GM12878 (cell line): ENCODE data around the gene ATL3. TPM values are rescaled to one million over a fixed set of nuclear protein-coding genes. Genes with fewer than 3 reads are reported as not detected.

Source experiments
- ATAC-seq: fragments of 200-7000 bp; cut with Tn5 transposase; 3 replicates; pipeline ENCODE4 v1.9.1; 2020; ENCODE audit warnings: mild to moderate bottlenecking, moderate library complexity
- BruUV-seq: library from RNA; stranded (reverse); fragments of 400-500 nt; replicated peaks from 2 replicates; lab custom pipeline; 2021; lab: Mats Ljungman, UMichigan
- CTCF ChIA-PET: fragments of 300-600 bp; sonication (Branson Sonifier 250); formaldehyde crosslinking; extraction: SDS; loops from one replicate; lab custom pipeline; 2021; ENCODE audit warnings: inconsistent platforms; lab: Yijun Ruan, JAX
- POLR2A ChIA-PET: fragments of 350-600 bp; formaldehyde crosslinking; extraction: SDS; loops from one replicate; lab custom pipeline; 2021; ENCODE audit warnings: inconsistent platforms; lab: Charles Lee
- RAD21 ChIA-PET: fragments of 300-600 bp; sonication (Branson Sonifier 250); formaldehyde crosslinking; loops from one replicate; lab custom pipeline; 2023; ENCODE audit warnings: antibody characterized with exemption; ENCODE audit not compliant: unreplicated experiment; lab: Charles Lee
- SMC1A ChIA-PET: fragments of 300-600 bp; sonication (Branson Sonifier 250); formaldehyde crosslinking; loops from one replicate; lab custom pipeline; 2023; ENCODE audit not compliant: unreplicated experiment, uncharacterized antibody; lab: Charles Lee
- DNase-seq: peaks from one replicate; pipeline ENCODE4 v3.0.0-alpha.2; 2011; ENCODE audit warnings: low read depth, low spot score
- FAIRE-seq: peaks from 3 replicates; lab custom pipeline; 2011; peaks lifted over from hg19 to GRCh38; lab: Jason Lieb, UNC
- H2AFZ ChIP-seq: 2 replicates; pipeline ENCODE4 v1.6.0; 2011; ENCODE audit warnings: low read depth, low read length, control low read depth; ENCODE audit not compliant: control insufficient read depth
- H3K27ac ChIP-seq: 2 replicates; pipeline ENCODE4 v1.5.1; 2011; ENCODE audit warnings: control low read depth; ENCODE audit not compliant: control insufficient read depth, insufficient read depth
- H3K27me3 ChIP-seq, 2 experiments: replicated peaks in 1 of 2; 2 replicates each; pipeline versions ENCODE4 v1.6.0 to v1.6.1; 2011; ENCODE audit warnings: low read length in 1 of 2; ENCODE audit not compliant: control insufficient read depth in 2 of 2, insufficient read depth in 2 of 2
- H3K36me3 ChIP-seq, 2 experiments: 2 replicates each; pipeline ENCODE4 v1.5.1; 2011; ENCODE audit warnings: low read length in 1 of 2; ENCODE audit not compliant: control insufficient read depth in 2 of 2, insufficient read depth in 2 of 2
- H3K4me1 ChIP-seq: 2 replicates; pipeline ENCODE4 v1.6.1; 2011; ENCODE audit warnings: mild to moderate bottlenecking, low read length, moderate library complexity, mixed read lengths; ENCODE audit not compliant: control insufficient read depth, insufficient read depth
- H3K4me2 ChIP-seq: 2 replicates; pipeline ENCODE4 v1.6.0; 2011; ENCODE audit warnings: control low read depth; ENCODE audit not compliant: control insufficient read depth, insufficient read depth
- H3K4me3 ChIP-seq: fragments of 200-600 bp; sonication (generic); 2 replicates; pipeline ENCODE4 v1.5.1; 2016
- H3K79me2 ChIP-seq: 2 replicates; pipeline ENCODE4 v1.6.0; 2011; ENCODE audit warnings: low read length; ENCODE audit not compliant: control insufficient read depth, insufficient read depth
- H3K9ac ChIP-seq: 2 replicates; pipeline ENCODE4 v1.8.0; 2011; ENCODE audit warnings: low read length, control low read depth, mixed read lengths; ENCODE audit not compliant: control insufficient read depth, insufficient read depth
- H3K9me3 ChIP-seq: replicated peaks from 3 replicates; pipeline ENCODE4 v1.5.1; 2011; ENCODE audit warnings: mild to moderate bottlenecking, low read length; ENCODE audit not compliant: control insufficient read depth, insufficient read depth
- H4K20me1 ChIP-seq: 2 replicates; pipeline ENCODE4 v1.6.0; 2011; ENCODE audit not compliant: control insufficient read depth, insufficient read depth
- CBX5 ChIP-seq: sonication (generic); IDR thresholded peaks from 2 replicates; pipeline ENCODE4 v1.6.1; 2016; ENCODE audit warnings: low read depth, moderate library complexity, mild to moderate bottlenecking, inconsistent platforms
- DPF2 ChIP-seq: fragments of 450-650 bp; IDR thresholded peaks from 2 replicates; pipeline ENCODE4 v1.6.1; 2017; ENCODE audit warnings: mild to moderate bottlenecking
- E2F8 ChIP-seq: fragments of 450-650 bp; IDR thresholded peaks from 2 replicates; pipeline ENCODE4 v1.6.1; 2018; ENCODE audit warnings: mild to moderate bottlenecking, low read depth, moderate library complexity; ENCODE audit not compliant: partially characterized antibody
- HDAC6 ChIP-seq: fragments of 200-600 bp; sonication (generic); IDR thresholded peaks from one replicate; pipeline ENCODE4 v1.8.0; 2017; ENCODE audit warnings: antibody characterized with exemption; ENCODE audit not compliant: unreplicated experiment
- KAT2A ChIP-seq: conservative IDR thresholded peaks from 2 replicates; pipeline ENCODE4 v1.6.1; 2011; ENCODE audit warnings: low read depth, low read length; ENCODE audit not compliant: control insufficient read depth
- MAX ChIP-seq: IDR thresholded peaks from 2 replicates; pipeline ENCODE4 v1.6.1; 2012; ENCODE audit warnings: low read depth, low read length, improper control_type of control experiment
- NR2C2 ChIP-seq: IDR thresholded peaks from 2 replicates; pipeline ENCODE4 v1.6.1; 2011; ENCODE audit warnings: borderline replicate concordance, low read depth; ENCODE audit not compliant: control insufficient read depth, insufficient read length
- POLR2AphosphoS2 ChIP-seq: IDR thresholded peaks from 2 replicates; pipeline ENCODE4 v1.6.1; 2011; ENCODE audit warnings: low read depth, mild to moderate bottlenecking, low read length, improper control_type of control experiment, moderate library complexity
- SMARCA5 ChIP-seq: fragments of 450-650 bp; IDR thresholded peaks from 2 replicates; pipeline ENCODE4 v1.6.1; 2017; ENCODE audit warnings: mild to moderate bottlenecking
- STAT3 ChIP-seq: IDR thresholded peaks from 2 replicates; pipeline ENCODE4 v1.6.1; 2011; ENCODE audit warnings: low read depth, low read length, improper control_type of control experiment
- SUPT20H ChIP-seq: IDR thresholded peaks from 2 replicates; pipeline ENCODE4 v1.6.1; 2011; ENCODE audit warnings: low read depth, mild to moderate bottlenecking, low read length, moderate library complexity, borderline replicate concordance; ENCODE audit not compliant: control insufficient read depth
- USF2 ChIP-seq: IDR thresholded peaks from 2 replicates; pipeline ENCODE4 v1.6.1; 2011; ENCODE audit warnings: low read depth, low read length, improper control_type of control experiment, borderline replicate concordance
- ZNF207 ChIP-seq: fragments of 450-650 bp; IDR thresholded peaks from 2 replicates; pipeline ENCODE4 v1.6.1; 2014; ENCODE audit warnings: antibody characterized with exemption, mild to moderate bottlenecking, borderline replicate concordance
- WGBS: methylation state at CpG from one replicate; pipeline ENCODE4 v1.1.6; 2016; ENCODE audit warnings: low lambda C conversion rate; ENCODE audit not compliant: insufficient replicate concordance, insufficient coverage; ENCODE audit errors: missing lambda C conversion rate; 5-methylcytosine and 5-hydroxymethylcytosine counted together
- in situ Hi-C: fragments of 300-500 bp; cut with MboI; formaldehyde crosslinking; loops from 9 replicates; pipeline ENCODE4 v1.14.3; 2018; ENCODE audit warnings: mixed read lengths
- intact Hi-C: fragments of 100-400 bp; cut with micrococcal nuclease; formaldehyde crosslinking; loops from one replicate; pipeline ENCODE4 v1.14.2; 2022; ENCODE audit not compliant: unreplicated experiment
- polyA plus RNA-seq, 11 experiments: library from polyadenylated mRNA; depleted of rRNA in 4 of 11; unstranded in 6 of 11; stranded (reverse) in 5 of 11; fragments of >200 nt; fragmentation: Nextera tagmentation in 4 of 11; fragmentation: Illumina TruSeq in 1 of 11; extraction: Ambion mirVana in 4 of 11; extraction: Trizol in 1 of 11; gene quantifications; 1 replicate in 1 of 11; 2 replicates in 10 of 11; pipeline versions ENCODE4 v1.2.1 to v1.2.3, GENCODE V29; 2011 to 2016; ENCODE audit warnings: inconsistent platforms in 2 of 11, missing spikeins in 2 of 11, low read depth in 1 of 11
- total RNA-seq, 4 experiments: library from RNA; depleted of rRNA in 3 of 4; stranded (reverse); fragments of >200 nt in 3 of 4; fragmentation: Illumina TruSeq in 1 of 4; extraction: Trizol in 1 of 4; gene quantifications; 2 replicates each; pipeline versions ENCODE4 v1.2.1 to v1.2.3, GENCODE V29; 2013 to 2021

ATL3 gene
- total and polyA plus RNA-seq, 10 of the 15 experiments (the other 5 are each of a cell fraction or from before 2014, with no cell fraction given): 12.0 to 36.0 (median 21.5) TPM

- Histone ChIP-seq H3K9ac (no peak overlapping the region), H3K27me3 (no peaks in the 10 kb centered on the region), H3K36me3 (no peaks in the 10 kb centered on the region; a peak in 1 of 4 replicates), H3K4me2 (no peak overlapping the region), H4K20me1 (no peaks in the 10 kb centered on the region), H3K9me3 (no peaks in the 10 kb centered on the region), H3K79me2 (no peaks in the 10 kb centered on the region), H3K4me3 (no peak overlapping the region), H3K4me1 (no peaks in the 10 kb centered on the region), H3K27ac (no peak overlapping the region), H2AFZ (no peak overlapping the region)
- no TSS peak for BruUV-seq
- no peak for FAIRE-seq
- SMC1A ChIA-PET: interaction anchor here (1.2 kb wide), 1 partner anchor 53 kb away, joined by 4 read pairs; the partner anchor contains the start of gene PLAAT4
- POLR2A ChIA-PET: no interaction called here
- CTCF ChIA-PET: interaction anchor here (1.0 to 1.7 kb wide), 2 partner anchors 50 to 149 kb away, joined by 5 to 6 read pairs; no protein-coding TSS in a partner anchor
- no peak for TF ChIP-seq MAX
- no peak for TF ChIP-seq ZNF207
- no peak for TF ChIP-seq CBX5
- no peak for TF ChIP-seq HDAC6
- no peak for TF ChIP-seq SMARCA5
- TF ChIP-seq POLR2AphosphoS2: no peak
- RAD21 ChIA-PET: interaction anchor here (0.7 kb wide), 2 partner anchors 18 to 21 kb away, joined by 3 to 5 read pairs; no protein-coding TSS in a partner anchor
- WGBS: 41% methylated on average over 3 of the region's 3 CpGs
- intact Hi-C loops: no loop called here
- in situ Hi-C loops: no loop called here
- no peak for ATAC-seq
- no peak for DNase-seq
Observed at GRCh38 chr11:63589000-63589399, 82.2 kb downstream of the ATL3 start.

GRCh38 chr11:63586451-63587166 lies 84.6 kb downstream of the ATL3 start:
- ChIA-PET POLR2A (no interaction called here), RAD21 (no interaction called here), CTCF (no interaction called here), SMC1A (no interaction called here)
- in situ Hi-C loops: no loop called here
- no peaks in the 10 kb centered on the region for H4K20me1 ChIP-seq
- no peaks in the 10 kb centered on the region for H3K27me3 ChIP-seq
- no peak overlapping the region for H2AFZ ChIP-seq
- 0 out of 2 replicates have a peak, but pooled peaks cover 3% of the 10 kb centered on the region for H3K4me1 ChIP-seq
- no peak for DNase-seq
- 64% methylated on average over 6 of the region's 6 CpGs for WGBS
- no peak overlapping the region for H3K27ac ChIP-seq
- intact Hi-C loops: no loop called here
- FAIRE-seq: no peak
- H3K79me2 ChIP-seq: no peaks in the 10 kb centered on the region
- ATAC-seq: no peak
- H3K4me3 ChIP-seq: no peak overlapping the region
- H3K4me2 ChIP-seq: no peak overlapping the region
- H3K9me3 ChIP-seq: peaks cover 5% of the 10 kb centered on the region; the same call in 2 of the 3 replicates
- H3K36me3 ChIP-seq: no peaks in the 10 kb centered on the region
- H3K9ac ChIP-seq: no peak overlapping the region
- no TSS peak for BruUV-seq
- no peak for TF ChIP-seq STAT3
- TF ChIP-seq KAT2A: no peak
- TF ChIP-seq NR2C2: no peak
- no peak for TF ChIP-seq E2F8
- no peak for TF ChIP-seq USF2
- no peak for TF ChIP-seq SUPT20H
- TF ChIP-seq DPF2: no peak
